Keratinocyte (primary cell): ENCODE results near the gene COMMD7. TPM values are rescaled to one million over a fixed set of nuclear protein-coding genes. Genes with fewer than 3 reads are reported as not detected.
"Not testable (repeated sequence)": the region's sequence is repeated elsewhere in the genome, so short reads cannot be mapped to it uniquely, and the experiment has no call there.

Experiments used
- DNase-seq: peaks from one replicate; pipeline ENCODE4 v3.0.0-alpha.2; 2011; ENCODE audit warnings: low read depth, missing footprints, low spot score
- FAIRE-seq: peaks from 2 replicates; lab custom pipeline; 2011; peaks lifted over from hg19 to GRCh38; lab: Jason Lieb, UNC
- H2AFZ ChIP-seq: 2 replicates; pipeline ENCODE4 v1.6.0; 2012; ENCODE audit warnings: low read length, control low read depth, inconsistent platforms; ENCODE audit not compliant: control insufficient read depth
- H3K27ac ChIP-seq: 2 replicates; pipeline ENCODE4 v1.5.1; 2011; ENCODE audit warnings: low read length; ENCODE audit not compliant: control insufficient read depth, insufficient read depth
- H3K27me3 ChIP-seq: 3 replicates; pipeline ENCODE4 v1.6.0; 2011; ENCODE audit warnings: low read length; ENCODE audit not compliant: control insufficient read depth, insufficient read depth; ENCODE audit errors: extremely low read depth
- H3K36me3 ChIP-seq, 2 experiments: 2 replicates in 1 of 2; 3 replicates in 1 of 2; pipeline ENCODE4 v1.5.1; 2011; ENCODE audit warnings: low read length in 2 of 2, mild to moderate bottlenecking in 1 of 2; ENCODE audit not compliant: control insufficient read depth in 2 of 2, insufficient read depth in 2 of 2; ENCODE audit errors: extremely low read depth in 1 of 2
- H3K4me1 ChIP-seq: 3 replicates; pipeline ENCODE4 v1.5.1; 2011; ENCODE audit warnings: low read length; ENCODE audit not compliant: control insufficient read depth, insufficient read depth; ENCODE audit errors: extremely low read depth
- H3K4me2 ChIP-seq: 3 replicates; pipeline ENCODE4 v1.6.0; 2011; ENCODE audit warnings: low read depth, low read length; ENCODE audit not compliant: control insufficient read depth, insufficient read depth; ENCODE audit errors: extremely low read depth
- H3K4me3 ChIP-seq, 3 experiments: fragments of 200-600 bp in 1 of 3; sonication (generic) in 1 of 3; 2 replicates in 2 of 3; 3 replicates in 1 of 3; pipeline ENCODE4 v1.5.1; 2011 to 2016; ENCODE audit warnings: low read length in 3 of 3, mild to moderate bottlenecking in 3 of 3, control low read depth in 2 of 3, inconsistent platforms in 1 of 3, low read depth in 1 of 3, mixed read lengths in 1 of 3, mixed run types in 1 of 3, moderate library complexity in 1 of 3; ENCODE audit not compliant: control insufficient read depth in 2 of 3, insufficient read depth in 2 of 3; ENCODE audit errors: extremely low read depth in 1 of 3
- H3K79me2 ChIP-seq: 2 replicates; pipeline ENCODE4 v1.6.0; 2012; ENCODE audit warnings: low read length; ENCODE audit not compliant: control insufficient read depth, insufficient read depth
- H3K9ac ChIP-seq: 3 replicates; pipeline ENCODE4 v1.6.0; 2011; ENCODE audit warnings: low read length; ENCODE audit not compliant: control insufficient read depth, insufficient read depth; ENCODE audit errors: extremely low read depth
- H3K9me1 ChIP-seq: 3 replicates; pipeline ENCODE4 v1.6.0; 2011; ENCODE audit warnings: low read length; ENCODE audit not compliant: control insufficient read depth, insufficient read depth; ENCODE audit errors: extremely low read depth
- H3K9me3 ChIP-seq: 2 replicates; pipeline ENCODE4 v1.5.1; 2012; ENCODE audit warnings: low read depth, low read length; ENCODE audit not compliant: control insufficient read depth
- H4K20me1 ChIP-seq: 3 replicates; pipeline ENCODE4 v1.6.0; 2011; ENCODE audit warnings: low read length; ENCODE audit not compliant: control insufficient read depth, insufficient read depth; ENCODE audit errors: extremely low read depth
- EZH2 ChIP-seq: IDR thresholded peaks from one replicate; pipeline ENCODE4 v1.6.1; 2012; ENCODE audit warnings: inconsistent platforms, mild to moderate bottlenecking, low read length, moderate library complexity
- dilution Hi-C: fragments of 300-500 bp; cut with MboI; formaldehyde crosslinking; loops from one replicate; pipeline ENCODE4 v1.7.0; 2020; ENCODE audit warnings: low sequenced_read_pairs; ENCODE audit not compliant: extremely low pct_ligation_motif_present
- polyA plus RNA-seq, 5 experiments: library from polyadenylated mRNA; depleted of rRNA in 3 of 5; stranded (reverse) in 3 of 5; stranded (forward) in 1 of 5; unstranded in 1 of 5; fragments of >200 nt; gene quantifications; 1 replicate in 1 of 5; 2 replicates in 3 of 5; 3 replicates in 1 of 5; pipeline versions ENCODE4 v1.2.1 to v1.2.3, GENCODE V29; 2011 to 2012; ENCODE audit warnings: missing spikeins in 2 of 5, low read depth in 1 of 5, low replicate concordance in 1 of 5
- TF ChIP-seq, protein P1 (sequence below), 3 experiments: IDR thresholded peaks in 1 of 3; conservative IDR thresholded peaks in 1 of 3; optimal IDR thresholded peaks in 1 of 3; 2 replicates in 2 of 3; 3 replicates in 1 of 3; pipeline versions ENCODE3 to v1.5.1; 2011; ENCODE audit warnings: low read length in 3 of 3, mild to moderate bottlenecking in 3 of 3, moderate library complexity in 2 of 3, control low read depth in 1 of 3, inconsistent platforms in 1 of 3; ENCODE audit not compliant: insufficient read depth in 2 of 3; ENCODE audit errors: extremely low read depth in 1 of 3

Gene COMMD7
- polyA plus RNA-seq, 1 donor (not counting 4 experiments of a cell fraction or from before 2014, with no cell fraction given): 39.9 TPM

DNA sequence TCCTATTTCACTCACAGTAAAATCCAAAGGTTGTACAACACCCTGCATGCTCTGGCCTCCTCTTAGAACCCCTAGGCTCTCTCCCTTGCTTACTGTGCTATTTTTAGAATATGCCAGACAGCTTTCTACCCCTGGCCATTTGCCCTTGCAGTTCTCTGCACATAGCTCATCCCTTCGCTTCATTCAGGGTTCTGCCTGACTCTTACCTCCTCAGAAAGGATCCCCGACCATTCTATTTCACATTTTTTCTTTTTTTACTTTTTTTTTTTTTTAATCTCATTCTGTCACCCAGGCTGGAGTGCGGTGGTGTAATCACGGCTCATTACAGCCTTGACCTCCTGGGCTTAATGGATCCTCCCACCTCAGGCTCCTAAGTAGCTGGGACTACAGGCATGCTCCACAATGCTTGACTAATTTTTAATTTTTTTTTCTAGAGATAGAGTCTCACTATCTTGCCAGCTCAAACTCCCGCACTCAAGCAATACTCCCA lies 33.6 kb downstream of the COMMD7 start:
- Histone ChIP-seq H3K27ac (no peak overlapping the region), H3K4me1 (no peaks in the 10 kb centered on the region), H3K27me3 (no peaks in the 10 kb centered on the region), H3K4me3 (no peak overlapping the region), H4K20me1 (no peaks in the 10 kb centered on the region), H3K9ac (no peak overlapping the region), H3K9me1 (no peaks in the 10 kb centered on the region), H3K79me2 (no peaks in the 10 kb centered on the region), H3K36me3 (no peaks in the 10 kb centered on the region), H3K9me3 (no peaks in the 10 kb centered on the region), H3K4me2 (no peak overlapping the region), H2AFZ (no peak overlapping the region)
- FAIRE-seq (no peak), DNase-seq (no peak)
- dilution Hi-C loops: no loop called here
- TF ChIP-seq, protein P1, sequence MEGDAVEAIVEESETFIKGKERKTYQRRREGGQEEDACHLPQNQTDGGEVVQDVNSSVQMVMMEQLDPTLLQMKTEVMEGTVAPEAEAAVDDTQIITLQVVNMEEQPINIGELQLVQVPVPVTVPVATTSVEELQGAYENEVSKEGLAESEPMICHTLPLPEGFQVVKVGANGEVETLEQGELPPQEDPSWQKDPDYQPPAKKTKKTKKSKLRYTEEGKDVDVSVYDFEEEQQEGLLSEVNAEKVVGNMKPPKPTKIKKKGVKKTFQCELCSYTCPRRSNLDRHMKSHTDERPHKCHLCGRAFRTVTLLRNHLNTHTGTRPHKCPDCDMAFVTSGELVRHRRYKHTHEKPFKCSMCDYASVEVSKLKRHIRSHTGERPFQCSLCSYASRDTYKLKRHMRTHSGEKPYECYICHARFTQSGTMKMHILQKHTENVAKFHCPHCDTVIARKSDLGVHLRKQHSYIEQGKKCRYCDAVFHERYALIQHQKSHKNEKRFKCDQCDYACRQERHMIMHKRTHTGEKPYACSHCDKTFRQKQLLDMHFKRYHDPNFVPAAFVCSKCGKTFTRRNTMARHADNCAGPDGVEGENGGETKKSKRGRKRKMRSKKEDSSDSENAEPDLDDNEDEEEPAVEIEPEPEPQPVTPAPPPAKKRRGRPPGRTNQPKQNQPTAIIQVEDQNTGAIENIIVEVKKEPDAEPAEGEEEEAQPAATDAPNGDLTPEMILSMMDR (optimal IDR thresholded peaks at IDR 0.05 in 1 of 3, IDR thresholded peaks at IDR 0.05 in 1 of 3, conservative IDR thresholded peaks at IDR 0.05 in 1 of 3; ENCODE audit: extremely low read depth in 1 of 3, insufficient read depth in 2 of 3, low read length in 3 of 3): no peak
- TF ChIP-seq EZH2: no peak

DNA sequence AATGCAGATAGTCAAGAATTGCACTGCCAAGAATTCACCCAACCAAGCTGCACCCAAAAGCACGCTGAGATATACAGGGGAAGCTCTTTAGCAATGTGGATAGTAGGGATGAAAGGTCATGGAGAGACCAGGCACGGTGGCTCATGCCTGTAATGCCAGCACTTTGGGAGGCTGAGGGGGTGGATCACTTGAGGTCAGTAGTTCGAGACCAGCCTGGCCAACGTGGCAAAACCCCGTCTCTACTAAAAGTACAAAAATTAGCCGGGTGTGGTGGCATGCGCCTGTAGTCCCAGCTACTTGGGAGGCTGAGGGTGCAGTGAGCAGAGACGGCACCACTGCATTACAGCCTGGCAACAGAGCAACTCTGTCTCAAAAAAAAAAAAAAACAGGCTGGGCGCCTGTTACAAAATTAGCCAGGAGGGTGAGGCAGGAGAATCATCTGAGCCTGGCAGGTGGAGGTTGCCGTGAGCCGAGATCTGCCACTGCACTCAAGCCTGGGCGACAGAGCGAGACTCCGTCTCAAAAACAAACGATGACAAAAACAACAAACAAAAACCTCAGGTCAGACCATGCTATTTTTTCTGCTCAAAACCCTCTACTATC lies 34.1 kb downstream of the COMMD7 start:
- H3K36me3 ChIP-seq, H3K4me2 ChIP-seq, H4K20me1 ChIP-seq, H2AFZ ChIP-seq, DNase-seq, H3K9me3 ChIP-seq, H3K9me1 ChIP-seq, H3K27me3 ChIP-seq, FAIRE-seq, dilution Hi-C loops, H3K27ac ChIP-seq, H3K79me2 ChIP-seq, H3K9ac ChIP-seq, H3K4me1 ChIP-seq, H3K4me3 ChIP-seq: not testable (repeated sequence)
